GM23338 (cell line): Measurements from ENCODE around the gene DENND4A. TPM values are rescaled to one million over a fixed set of nuclear protein-coding genes. Genes with fewer than 3 reads are reported as not detected.

Source experiments
- ATAC-seq: fragments of 200-7000 bp; cut with Tn5 transposase; 3 replicates; pipeline ENCODE4 v1.9.1; 2020
- DNase-seq: peaks from one replicate; pipeline ENCODE4 v3.0.0-alpha.2; 2015; ENCODE audit warnings: low spot score
- H2AFZ ChIP-seq: fragments of 200-600 bp; sonication (generic); 2 replicates; pipeline ENCODE4 v1.8.0; 2016; ENCODE audit warnings: antibody characterized with exemption, mild to moderate bottlenecking, moderate library complexity
- H3F3A ChIP-seq: fragments of 200-600 bp; sonication (generic); replicated peaks from 2 replicates; pipeline ENCODE4 v1.8.0; 2017; ENCODE audit warnings: antibody characterized with exemption, mixed run types, low read depth
- H3K27ac ChIP-seq: fragments of 200-600 bp; sonication (generic); 2 replicates; pipeline ENCODE4 v1.6.1; 2016; ENCODE audit warnings: low read depth
- H3K27me3 ChIP-seq: fragments of 200-600 bp; sonication (generic); 2 replicates; pipeline ENCODE4 v1.8.0; 2016; ENCODE audit warnings: mild to moderate bottlenecking, mixed run types, moderate library complexity; ENCODE audit not compliant: insufficient read depth
- H3K36me3 ChIP-seq: fragments of 200-600 bp; sonication (generic); 2 replicates; pipeline ENCODE4 v1.8.0; 2016; ENCODE audit warnings: mild to moderate bottlenecking; ENCODE audit not compliant: insufficient read depth
- H3K4me1 ChIP-seq: fragments of 200-600 bp; sonication (generic); 2 replicates; pipeline ENCODE4 v1.8.0; 2016; ENCODE audit warnings: mild to moderate bottlenecking, moderate library complexity; ENCODE audit not compliant: insufficient read depth
- H3K4me2 ChIP-seq: fragments of 200-600 bp; sonication (generic); 2 replicates; pipeline ENCODE4 v1.7.1; 2017; ENCODE audit warnings: mixed run types
- H3K4me3 ChIP-seq: fragments of 200-600 bp; sonication (generic); 2 replicates; pipeline ENCODE4 v1.6.1; 2016; ENCODE audit warnings: mixed run types
- H3K79me2 ChIP-seq: fragments of 200-600 bp; sonication (generic); replicated peaks from 2 replicates; pipeline ENCODE4 v1.8.0; 2017; ENCODE audit warnings: mild to moderate bottlenecking; ENCODE audit not compliant: insufficient read depth
- H3K9me2 ChIP-seq: fragments of 200-600 bp; sonication (generic); 2 replicates; pipeline ENCODE4 v1.8.0; 2017; ENCODE audit not compliant: insufficient read depth
- H4K20me1 ChIP-seq: fragments of 200-600 bp; sonication (generic); replicated peaks from 2 replicates; pipeline ENCODE4 v1.8.0; 2017; ENCODE audit warnings: mild to moderate bottlenecking; ENCODE audit not compliant: insufficient read depth
- H3K27ac Mint-ChIP-seq: 2 replicates; pipeline ENCODE4 v1.8.0; 2020; ENCODE audit warnings: inconsistent platforms, mild to moderate bottlenecking, moderate library complexity, mixed read lengths
- H3K27me3 Mint-ChIP-seq: 3 replicates; pipeline ENCODE4 v1.8.0; 2022; ENCODE audit warnings: low read depth, mild to moderate bottlenecking, moderate library complexity, mixed read lengths, inconsistent platforms; ENCODE audit not compliant: insufficient read depth, poor library complexity
- H3K36me3 Mint-ChIP-seq: 3 replicates; pipeline ENCODE4 v1.8.0; 2021; ENCODE audit warnings: low read depth, mild to moderate bottlenecking, inconsistent platforms, moderate library complexity, mixed read lengths
- H3K4me1 Mint-ChIP-seq: 3 replicates; pipeline ENCODE4 v1.8.0; 2020; ENCODE audit warnings: mild to moderate bottlenecking, inconsistent platforms, mixed read lengths
- H3K4me3 Mint-ChIP-seq: 3 replicates; pipeline ENCODE4 v1.8.0; 2021; ENCODE audit warnings: moderate library complexity, mild to moderate bottlenecking, inconsistent platforms, mixed read lengths
- H3K9me3 Mint-ChIP-seq: 3 replicates; pipeline ENCODE4 v1.8.0; 2020; ENCODE audit warnings: moderate library complexity, mild to moderate bottlenecking, inconsistent platforms, mixed read lengths
- ETS1 ChIP-seq: IDR thresholded peaks from 2 replicates; pipeline ENCODE4 v1.6.1; 2016; ENCODE audit warnings: antibody characterized with exemption
- EZH2phosphoT487 ChIP-seq: fragments of 200-600 bp; sonication (generic); IDR thresholded peaks from one replicate; pipeline ENCODE4 v1.8.1; 2018; ENCODE audit warnings: antibody characterized with exemption; ENCODE audit not compliant: unreplicated experiment
- JUNB ChIP-seq: IDR thresholded peaks from one replicate; pipeline ENCODE4 v1.6.1; 2016; ENCODE audit warnings: antibody characterized with exemption; ENCODE audit not compliant: unreplicated experiment
- POLR2AphosphoS5 ChIP-seq: IDR thresholded peaks from 2 replicates; pipeline ENCODE4 v1.6.1; 2016; ENCODE audit warnings: antibody characterized with exemption, low read depth
- REST ChIP-seq: IDR thresholded peaks from one replicate; pipeline ENCODE4 v1.6.1; 2018; ENCODE audit warnings: antibody characterized with exemption; ENCODE audit not compliant: unreplicated experiment
- STAT1 ChIP-seq: IDR thresholded peaks from one replicate; pipeline ENCODE4 v1.6.1; 2016; ENCODE audit warnings: antibody characterized with exemption; ENCODE audit not compliant: unreplicated experiment
- ZNF331 ChIP-seq: fragments of 250-450 bp; sonication (Bioruptor Pico); IDR thresholded peaks from 2 replicates; pipeline ENCODE4 v1.5.0; 2020; ENCODE audit warnings: low read depth, mild to moderate bottlenecking, moderate library complexity
- ZNF462 ChIP-seq: fragments of 250-450 bp; sonication (Bioruptor Pico); IDR thresholded peaks from 2 replicates; pipeline ENCODE4 v1.5.0; 2020; ENCODE audit warnings: mild to moderate bottlenecking, moderate library complexity
- polyA plus RNA-seq: library from polyadenylated mRNA; unstranded; fragments of >200 nt; fragmentation: Nextera tagmentation; extraction: Ambion mirVana; gene quantifications from 2 replicates; pipeline ENCODE4 v1.2.1, GENCODE V29; 2016
- total RNA-seq: library from RNA; depleted of rRNA; stranded (reverse); fragments of >200 nt; shearing (Covaris generic); gene quantifications from 2 replicates; pipeline ENCODE4 v1.2.3, GENCODE V29; 2014

The DENND4A gene
- total and polyA plus RNA-seq, 2 experiments from 2014 or later = 3.4 to 9.0 TPM

- Histone ChIP-seq H3F3A (no peaks in the 10 kb centered on the region), H3K36me3 (no peaks in the 10 kb centered on the region), H4K20me1 (no peaks in the 10 kb centered on the region), H3K27ac (no peak overlapping the region), H3K4me1 (peaks cover 4% of the 10 kb centered on the region; the same call in 1 of the 2 replicates), H3K4me3 (no peak overlapping the region), H3K9me2 (no peaks in the 10 kb centered on the region), H3K27me3 (no peaks in the 10 kb centered on the region), H2AFZ (peak overlapping the region; percentile 39; the same call in 1 of the 2 replicates), H3K4me2 (no peak overlapping the region), H3K79me2 (no peaks in the 10 kb centered on the region)
- Mint-ChIP-seq H3K27me3 (no peaks in the 10 kb centered on the region), H3K36me3 (no peaks in the 10 kb centered on the region), H3K4me1 (peaks cover 7% of the 10 kb centered on the region; the same call in 2 of the 3 replicates), H3K4me3 (no peak overlapping the region), H3K9me3 (no peaks in the 10 kb centered on the region), H3K27ac (no peak overlapping the region)
- no peak for ATAC-seq
- TF ChIP-seq POLR2AphosphoS5 (no peak), STAT1 (no peak), REST (no peak), EZH2phosphoT487 (no peak), JUNB (no peak), ZNF331 (no peak), ETS1 (no peak), ZNF462 (no peak)
- DNase-seq = no peak
Measured at GRCh38 chr15:65805019-65805745, 13.1 kb upstream of the DENND4A start.
